Tibial nerve (tissue), 4 donors: ENCODE measurements around the gene EYA3. TPM values are rescaled to one million over a fixed set of nuclear protein-coding genes. Genes with fewer than 3 reads are reported as not detected.

Experiments
- DNase-seq, 2 donors: peaks; one replicate each; pipeline ENCODE4 v3.0.0-alpha.2; 2019; ENCODE audit warnings: low spot score in 2 of 2
- H3K27ac ChIP-seq, 4 donors: fragments of 200-600 bp; sonication (generic) in 3 of 4; one replicate each; pipeline ENCODE4 v1.5.1; 2017 to 2019; ENCODE audit warnings: mild to moderate bottlenecking in 1 of 4
- H3K27me3 ChIP-seq, 2 donors: fragments of 200-600 bp; sonication (generic) in 1 of 2; one replicate each; pipeline versions ENCODE4 v1.5.1 to v1.6.0; 2017 to 2019
- H3K36me3 ChIP-seq, 3 donors: fragments of 200-600 bp; sonication (generic); one replicate each; pipeline ENCODE4 v1.5.1; 2018 to 2019
- H3K4me1 ChIP-seq, 4 donors: fragments of 200-600 bp; sonication (generic) in 3 of 4; one replicate each; pipeline ENCODE4 v1.5.1; 2017 to 2019
- H3K4me3 ChIP-seq, 4 donors: fragments of 200-600 bp; sonication (generic) in 3 of 4; one replicate each; pipeline ENCODE4 v1.5.1; 2017 to 2019; ENCODE audit warnings: mild to moderate bottlenecking in 1 of 4, moderate library complexity in 1 of 4
- H3K9me3 ChIP-seq, 4 donors: fragments of 200-600 bp; sonication (generic) in 3 of 4; one replicate each; pipeline ENCODE4 v1.5.1; 2017 to 2019
- CTCF ChIP-seq, 5 experiments: fragments of 200-600 bp in 3 of 5; fragments of 450-650 bp in 2 of 5; sonication (generic) in 3 of 5; IDR thresholded peaks; one replicate each; pipeline ENCODE4 v1.5.1; 2016 to 2019; ENCODE audit warnings: antibody characterized with exemption in 5 of 5, mild to moderate bottlenecking in 3 of 5, moderate library complexity in 2 of 5
- EP300 ChIP-seq, 2 donors: sonication (generic); formaldehyde crosslinking; IDR thresholded peaks; one replicate each; pipeline ENCODE4 v1.6.1; 2017; ENCODE audit warnings: antibody characterized with exemption in 2 of 2, mild to moderate bottlenecking in 1 of 2
- POLR2A ChIP-seq, 2 donors: fragments of 450-650 bp; IDR thresholded peaks; one replicate each; pipeline ENCODE4 v1.6.1; 2017; ENCODE audit warnings: antibody characterized with exemption in 2 of 2, mild to moderate bottlenecking in 2 of 2, moderate library complexity in 2 of 2
- WGBS, 2 donors: methylation state at CpG; one replicate each; pipeline ENCODE4 v1.1.5; 2018; 5-methylcytosine and 5-hydroxymethylcytosine counted together
- total RNA-seq, 4 donors: library from RNA; depleted of rRNA; stranded (reverse); fragments of >200 nt; gene quantifications; one replicate each; pipeline ENCODE4 v1.1.0, GENCODE V29; 2016

Gene EYA3
- total RNA-seq, 4 donors from 2014 or later: 9.2 to 17.6 (median 14.6) TPM

- no peaks in the 10 kb centered on the region for H3K9me3 ChIP-seq
- H3K27me3 ChIP-seq: no peaks in the 10 kb centered on the region
- H3K36me3 ChIP-seq: peaks cover 0 to 56% (median 3%) of the 10 kb centered on the region in 3 donors
- no peak overlapping the region for H3K4me3 ChIP-seq
- DNase-seq: no peak
- H3K27ac ChIP-seq: no peak overlapping the region
- TF ChIP-seq CTCF (IDR thresholded peaks at IDR 0.05) (no peak), POLR2A (IDR thresholded peaks at IDR 0.05) (no peak), EP300 (IDR thresholded peaks at IDR 0.05) (no peak)
- H3K4me1 ChIP-seq: peaks cover 0 to 17% (median 5%) of the 10 kb centered on the region in 4 donors
Measured at GRCh38 chr1:27974417-27974781, 114.0 kb downstream of the EYA3 start.

- WGBS, 2 donors: 79 to 84% methylated on average over 4 of the region's 4 CpGs
- TF ChIP-seq CTCF (IDR thresholded peaks at IDR 0.05) (no peak), POLR2A (IDR thresholded peaks at IDR 0.05) (no peak), EP300 (IDR thresholded peaks at IDR 0.05) (no peak)
- Histone ChIP-seq H3K27ac (no peak overlapping the region), H3K4me1 (peaks cover 0 to 15% (median 3%) of the 10 kb centered on the region in 4 donors), H3K27me3 (no peaks in the 10 kb centered on the region), H3K36me3 (peaks cover 0 to 59% (median 3%) of the 10 kb centered on the region in 3 donors), H3K4me3 (no peak overlapping the region), H3K9me3 (no peaks in the 10 kb centered on the region)
- no peak for DNase-seq
Measured at GRCh38 chr1:27973771-27974416, 114.5 kb downstream of the EYA3 start.

GRCh38 chr1:27972141-27972540 lies 116.3 kb downstream of the EYA3 start:
- peak overlapping the region in 2 of 4 donors; percentile 32 to 62 for H3K27ac ChIP-seq
- H3K4me1 ChIP-seq: peaks cover 0 to 18% (median 3%) of the 10 kb centered on the region in 4 donors
- peaks cover 0 to 61% (median 1%) of the 10 kb centered on the region in 3 donors for H3K36me3 ChIP-seq
- DNase-seq: no peak
- H3K4me3 ChIP-seq: no peak overlapping the region
- no peaks in the 10 kb centered on the region for H3K27me3 ChIP-seq
- TF ChIP-seq POLR2A (IDR thresholded peaks at IDR 0.05): no peak
- no peak for TF ChIP-seq EP300 (IDR thresholded peaks at IDR 0.05)
- TF ChIP-seq CTCF (IDR thresholded peaks at IDR 0.05): no peak
- WGBS, 2 donors: 50 to 74% methylated on average over 4 of the region's 4 CpGs
- H3K9me3 ChIP-seq: no peaks in the 10 kb centered on the region

GRCh38 chr1:27971674-27972073 lies 116.7 kb downstream of the EYA3 start:
- Histone ChIP-seq H3K27ac (peak overlapping the region in 2 of 4 donors; percentile 62 to 66), H3K4me3 (no peak overlapping the region), H3K36me3 (peaks cover 0 to 61% (median 0%) of the 10 kb centered on the region in 3 donors), H3K9me3 (no peaks in the 10 kb centered on the region), H3K27me3 (no peaks in the 10 kb centered on the region), H3K4me1 (peaks cover 0 to 18% (median 3%) of the 10 kb centered on the region in 4 donors)
- DNase-seq: peak in 1 of 2 donors; percentile 49
- no peak for TF ChIP-seq POLR2A (IDR thresholded peaks at IDR 0.05)
- TF ChIP-seq CTCF (IDR thresholded peaks at IDR 0.05): no peak
- TF ChIP-seq EP300 (IDR thresholded peaks at IDR 0.05): no peak

- peak overlapping the region in 3 of 4 donors; percentile 32 to 66 (median 62) for H3K27ac ChIP-seq
- TF ChIP-seq EP300 (IDR thresholded peaks at IDR 0.05): no peak
- TF ChIP-seq POLR2A (IDR thresholded peaks at IDR 0.05): no peak
- peaks cover 0 to 61% (median 7%) of the 10 kb centered on the region in 3 donors for H3K36me3 ChIP-seq
- no peaks in the 10 kb centered on the region for H3K27me3 ChIP-seq
- DNase-seq: no peak
- WGBS, 2 donors: 71 to 79% methylated on average over 6 of the region's 6 CpGs
- peaks cover 0 to 18% (median 3%) of the 10 kb centered on the region in 4 donors for H3K4me1 ChIP-seq
- H3K9me3 ChIP-seq: no peaks in the 10 kb centered on the region
- H3K4me3 ChIP-seq: no peak overlapping the region
Measured at GRCh38 chr1:27970401-27970800, 118.0 kb downstream of the EYA3 start.
